SW480 (cell line): ENCODE measurements around the gene BEGAIN.

ENCODE experiments used
- DNase-seq: peaks from one replicate; pipeline ENCODE4 v3.0.0-alpha.2; 2016; ENCODE audit warnings: low spot score

The BEGAIN gene, protein sequence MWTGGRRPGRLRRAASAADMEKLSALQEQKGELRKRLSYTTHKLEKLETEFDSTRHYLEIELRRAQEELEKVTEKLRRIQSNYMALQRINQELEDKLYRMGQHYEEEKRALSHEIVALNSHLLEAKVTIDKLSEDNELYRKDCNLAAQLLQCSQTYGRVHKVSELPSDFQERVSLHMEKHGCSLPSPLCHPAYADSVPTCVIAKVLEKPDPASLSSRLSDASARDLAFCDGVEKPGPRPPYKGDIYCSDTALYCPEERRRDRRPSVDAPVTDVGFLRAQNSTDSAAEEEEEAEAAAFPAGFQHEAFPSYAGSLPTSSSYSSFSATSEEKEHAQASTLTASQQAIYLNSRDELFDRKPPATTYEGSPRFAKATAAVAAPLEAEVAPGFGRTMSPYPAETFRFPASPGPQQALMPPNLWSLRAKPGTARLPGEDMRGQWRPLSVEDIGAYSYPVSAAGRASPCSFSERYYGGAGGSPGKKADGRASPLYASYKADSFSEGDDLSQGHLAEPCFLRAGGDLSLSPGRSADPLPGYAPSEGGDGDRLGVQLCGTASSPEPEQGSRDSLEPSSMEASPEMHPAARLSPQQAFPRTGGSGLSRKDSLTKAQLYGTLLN

GRCh38 chr14:100587086-100587762 lies at the start of gene BEGAIN:
TSS of gene BEGAIN (minus strand) at chr14:100587417. CDS start at chr14:100587290, 127 bp downstream.
- no peak for DNase-seq

DNA sequence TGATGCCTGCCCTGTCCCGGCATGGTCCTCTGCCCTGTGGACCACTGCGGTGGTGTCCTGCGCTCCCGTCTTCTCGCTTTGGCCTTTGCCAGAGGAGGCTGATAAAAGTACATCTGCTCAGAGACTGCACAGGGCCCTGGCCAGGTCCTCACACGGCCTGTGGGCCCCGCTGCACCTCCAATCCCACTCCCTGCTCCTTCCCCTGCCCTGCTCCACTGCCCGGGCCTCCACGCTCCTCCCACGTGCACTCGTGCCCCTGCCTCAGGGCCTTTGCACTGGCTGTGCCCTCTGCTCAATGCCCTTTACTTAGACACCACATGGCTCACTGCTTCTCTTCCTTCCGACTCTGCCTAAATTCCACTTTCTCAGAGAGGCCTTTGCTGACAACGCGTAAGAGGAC lies 49.3 kb upstream of the BEGAIN start:
- DNase-seq: no peak

- peak; percentile 81 for DNase-seq
Measured at GRCh38 chr14:100634026-100634425, 46.8 kb upstream of the BEGAIN start.

DNA sequence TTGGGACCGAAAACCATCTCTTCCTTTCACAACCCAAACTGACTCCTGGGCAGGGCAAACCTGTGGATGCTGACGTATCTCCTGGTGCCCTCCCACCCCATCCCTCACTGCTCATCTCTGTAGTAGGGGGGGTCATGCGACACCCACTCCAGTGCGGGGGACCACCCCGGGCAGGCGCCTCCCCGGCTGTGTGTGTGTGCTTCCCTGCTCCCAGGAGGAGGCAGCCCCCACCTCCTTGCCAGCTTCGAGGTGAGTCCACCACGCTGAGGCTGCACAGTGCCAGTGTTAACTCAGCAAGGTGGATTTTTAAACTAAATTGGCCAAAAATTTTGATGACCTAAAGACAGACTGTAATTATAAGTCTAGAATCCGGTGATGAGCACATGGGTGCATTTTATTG lies 46.2 kb upstream of the BEGAIN start:
- no peak for DNase-seq

DNA sequence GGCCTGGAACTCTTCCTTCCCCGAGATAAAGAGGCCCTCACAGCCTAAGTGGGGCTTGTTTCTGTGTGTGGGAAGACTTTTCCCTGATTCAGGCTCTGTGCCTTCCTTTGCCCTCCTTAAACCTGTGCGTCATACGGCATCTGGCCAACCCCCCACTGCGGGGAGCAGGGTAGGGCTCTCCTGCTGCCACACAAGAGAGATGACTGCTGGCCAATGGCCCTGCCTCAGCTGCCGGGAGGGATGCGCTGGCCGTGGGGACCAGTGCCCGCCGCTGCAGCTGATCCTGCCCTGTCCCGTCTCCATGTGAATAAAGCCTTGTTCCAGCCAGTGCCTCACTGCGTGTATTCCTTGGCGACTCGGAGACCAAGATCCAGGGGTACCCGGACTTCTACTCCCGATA lies 42.5 kb upstream of the BEGAIN start:
- DNase-seq: no peak

DNA sequence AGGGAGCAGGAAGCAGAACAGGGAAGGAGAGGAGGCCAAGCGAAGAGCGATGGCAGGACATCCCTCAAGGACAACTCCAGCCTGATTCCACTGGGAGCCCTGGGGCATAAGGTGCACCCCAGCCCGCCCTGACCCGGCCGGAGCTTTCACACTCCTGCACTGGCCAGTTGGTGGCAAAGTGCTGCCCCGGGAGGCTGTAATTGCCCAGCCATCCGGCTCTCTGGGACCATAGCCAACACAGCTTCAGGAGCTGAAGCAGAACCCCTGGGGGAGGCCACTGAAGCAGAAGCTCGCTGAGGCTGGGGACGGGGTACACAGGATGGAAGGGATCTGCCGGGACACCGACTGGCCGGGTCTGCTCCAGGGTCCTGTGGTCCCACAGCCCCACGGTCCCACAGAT lies 41.9 kb upstream of the BEGAIN start:
- DNase-seq: no peak

DNA sequence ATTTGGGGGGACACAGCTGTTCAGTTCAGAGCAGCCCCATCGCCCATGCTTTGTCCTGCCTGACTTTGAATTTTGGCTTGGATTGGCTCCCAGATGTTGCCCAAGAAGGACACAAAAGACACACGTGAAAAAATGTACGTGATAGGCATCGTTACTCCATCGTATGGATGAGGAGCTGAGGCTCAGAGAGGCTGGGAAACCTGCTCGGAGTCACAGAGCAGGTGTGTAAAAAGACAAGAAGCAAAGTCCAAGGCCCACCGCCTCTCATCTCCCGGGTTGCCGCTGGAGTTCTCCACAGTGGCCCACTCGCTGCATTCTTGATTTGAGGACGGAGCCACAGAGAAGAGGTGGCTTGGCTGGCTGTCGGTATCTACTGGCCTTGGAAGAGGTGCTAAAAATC lies 41.0 kb upstream of the BEGAIN start:
- no peak for DNase-seq

DNA sequence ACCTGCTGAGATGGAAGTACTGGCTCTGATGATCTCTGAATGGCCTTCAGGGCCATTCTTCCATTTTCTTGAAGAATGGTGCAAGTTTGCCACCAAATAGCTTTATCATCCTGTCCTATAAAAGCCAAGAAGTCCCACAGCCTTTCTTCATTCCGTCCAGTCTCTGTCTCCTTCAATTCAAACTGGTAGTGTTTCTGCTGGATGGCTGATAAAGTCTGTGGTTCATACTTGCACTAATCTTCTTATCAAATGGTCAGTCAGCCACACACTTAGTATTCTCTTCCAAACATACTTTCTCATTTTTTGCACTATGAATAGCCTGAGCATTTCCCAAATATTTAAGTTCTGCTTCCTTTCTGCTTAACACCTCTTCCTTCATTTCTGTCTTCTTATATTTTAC lies 39.4 kb upstream of the BEGAIN start:
- DNase-seq: no peak

GRCh38 chr14:100623961-100624360 lies 36.7 kb upstream of the BEGAIN start:
- no peak for DNase-seq

- DNase-seq: no peak
Measured at GRCh38 chr14:100623557-100623956, 36.3 kb upstream of the BEGAIN start.

DNA sequence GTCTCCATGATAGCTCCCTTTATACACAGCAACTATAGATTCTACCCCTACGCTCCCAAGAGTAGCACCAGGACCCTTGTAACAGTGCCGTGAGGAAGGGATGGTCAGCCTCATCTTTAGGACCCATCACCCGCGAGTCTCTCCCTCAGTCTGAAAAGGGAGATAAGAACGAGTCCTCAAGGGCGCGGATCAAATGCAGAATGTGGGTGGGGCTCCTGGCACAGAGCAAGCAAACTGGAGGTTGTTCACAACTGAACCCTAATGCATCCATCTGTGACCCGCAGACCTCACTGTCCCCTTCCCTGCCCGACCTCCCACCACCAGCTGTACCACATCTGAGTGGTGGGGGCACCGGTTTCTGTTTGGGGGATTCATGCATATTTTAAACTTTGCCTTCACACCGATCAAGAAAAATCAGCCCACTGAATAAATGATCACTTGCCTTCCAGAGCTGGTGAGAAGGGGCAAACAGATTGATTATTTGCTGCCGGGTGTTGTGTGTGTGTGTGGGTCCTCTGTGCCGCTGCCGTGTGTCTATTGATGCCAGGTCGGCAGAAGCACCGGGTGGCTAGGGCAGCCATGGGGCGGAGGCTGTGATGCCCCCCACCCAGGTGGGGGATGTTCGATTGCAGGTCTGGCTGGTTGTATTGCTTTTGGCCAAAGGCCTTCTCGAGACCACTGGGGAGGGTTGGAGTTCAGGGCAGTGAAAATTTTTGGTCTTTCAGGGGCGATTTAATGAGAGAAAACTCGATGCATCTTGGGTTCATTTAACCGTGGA lies 35.7 kb upstream of the BEGAIN start:
- DNase-seq: no peak

GRCh38 chr14:100622224-100622623 lies 35.0 kb upstream of the BEGAIN start:
- DNase-seq: no peak

- no peak for DNase-seq
Measured at GRCh38 chr14:100621806-100622205, 34.6 kb upstream of the BEGAIN start.

DNA sequence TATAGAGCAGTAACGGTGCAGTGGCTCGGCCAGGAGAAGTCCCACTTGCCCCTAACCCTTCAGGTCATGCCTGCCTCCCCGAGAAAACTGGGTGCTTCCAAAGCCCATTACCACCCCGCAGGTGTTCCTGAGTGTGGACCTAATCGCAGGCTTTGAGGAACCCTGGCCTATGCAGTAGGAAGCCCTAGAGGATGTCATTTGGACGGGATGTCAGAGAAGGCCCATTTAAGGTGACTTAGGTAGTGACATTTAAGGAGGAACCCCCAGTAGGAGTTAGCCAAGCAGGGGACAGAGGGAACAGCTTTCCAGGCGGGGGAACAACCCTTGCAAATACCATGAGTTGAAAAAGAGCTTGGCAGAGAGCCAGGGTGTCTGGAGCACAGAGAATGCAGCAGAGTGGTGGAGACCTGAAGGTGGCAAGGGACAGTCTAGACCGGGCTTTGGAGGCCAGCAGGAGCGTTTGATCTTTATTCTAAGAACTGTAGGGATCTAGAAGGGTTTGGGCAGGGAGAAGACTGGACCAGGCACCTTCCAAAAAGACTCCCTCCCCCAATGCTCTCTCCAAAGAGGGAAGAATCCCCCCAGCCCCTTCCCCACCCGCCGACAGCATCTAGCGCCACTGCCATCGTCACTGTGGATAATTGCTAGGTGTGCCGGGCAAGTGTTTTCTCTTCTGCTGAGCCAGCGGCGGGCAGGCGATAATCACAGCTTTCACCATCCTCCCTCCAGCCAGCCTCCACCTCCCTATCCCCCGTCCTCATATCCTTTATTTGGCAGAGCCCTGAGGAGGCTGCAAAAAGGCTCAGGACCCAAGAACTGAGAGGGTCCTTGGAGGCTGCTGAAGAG lies 33.3 kb upstream of the BEGAIN start:
- no peak for DNase-seq

- no peak for DNase-seq
Measured at GRCh38 chr14:100619396-100620254, 32.4 kb upstream of the BEGAIN start.

GRCh38 chr14:100618763-100619320 lies 31.6 kb upstream of the BEGAIN start:
- no peak for DNase-seq

DNA sequence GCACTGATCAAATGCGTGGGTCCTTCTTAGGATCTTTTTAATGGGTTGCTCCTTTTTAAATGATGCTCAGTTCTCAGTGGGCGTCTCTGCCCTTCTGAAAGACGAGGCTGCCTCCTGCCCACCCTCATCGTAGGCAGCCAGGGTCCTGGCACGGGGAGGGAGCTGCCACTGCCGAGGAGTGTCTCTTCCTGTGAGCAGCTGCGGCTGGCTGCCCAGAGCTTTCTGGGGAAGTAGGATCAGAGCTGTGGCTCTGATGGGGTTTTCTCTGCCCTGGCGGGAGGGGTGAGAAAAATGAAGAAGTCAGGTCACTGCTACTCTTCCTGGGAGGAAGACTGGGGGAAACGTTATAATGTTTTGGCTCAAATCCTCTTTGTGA lies 31.1 kb upstream of the BEGAIN start:
- DNase-seq: no peak

DNA sequence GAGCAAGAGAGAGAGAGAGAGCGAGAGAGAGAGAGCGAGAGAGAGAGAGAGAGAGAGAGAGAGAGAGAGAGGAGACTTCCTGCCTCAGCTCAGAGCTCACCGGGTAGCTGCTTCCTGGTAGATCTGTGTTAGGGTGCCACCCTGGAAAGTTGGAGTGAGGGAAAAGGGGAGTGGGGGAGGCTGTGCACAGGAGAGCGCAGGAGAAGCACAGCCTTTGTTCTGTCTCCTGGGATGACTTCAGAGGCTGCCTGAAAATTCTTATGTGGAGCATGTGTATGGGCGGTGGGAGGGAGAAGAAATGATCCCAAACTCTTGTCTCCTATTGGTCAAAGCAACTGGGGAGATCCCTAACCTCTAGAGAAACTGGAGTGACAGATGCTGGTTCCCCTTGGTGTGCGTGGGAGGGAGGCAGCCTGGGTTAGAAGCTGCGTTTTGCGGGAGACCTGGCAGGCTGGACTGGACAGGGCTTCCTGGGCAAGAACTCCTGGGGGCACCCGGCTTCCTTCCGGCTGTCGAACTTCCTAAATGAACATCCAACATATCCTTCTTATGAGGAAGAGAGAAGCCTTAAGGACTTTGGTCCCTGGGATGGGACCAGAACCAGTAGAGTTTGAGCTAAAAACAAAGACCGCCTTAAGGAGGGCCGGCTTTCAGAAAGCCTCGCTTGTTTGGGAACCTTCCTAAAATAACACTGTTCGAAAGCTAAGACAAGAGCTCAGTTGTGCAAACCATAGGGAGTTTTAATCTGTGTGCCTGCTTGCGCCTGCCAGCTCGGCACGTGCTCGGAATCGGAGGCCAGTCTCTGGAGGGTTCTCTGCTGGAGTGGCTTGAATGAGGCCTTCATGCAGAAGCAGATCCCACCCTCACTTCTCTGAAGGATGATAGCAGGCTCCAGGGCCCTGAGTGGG lies 30.4 kb upstream of the BEGAIN start:
- no peak for DNase-seq

GRCh38 chr14:100616854-100617409 lies 29.7 kb upstream of the BEGAIN start:
- no peak for DNase-seq
